HL-60 (cell line): ENCODE results near the gene SAG.

Experiments used
- DNase-seq, 2 experiments: peaks; one replicate each; pipeline ENCODE4 v3.0.0-alpha.2; 2010 to 2020; ENCODE audit warnings: low read depth in 1 of 2, low spot score in 1 of 2
- H3K27ac ChIP-seq: fragments of 250-450 bp; sonication (Bioruptor Pico); replicated peaks from 2 replicates; pipeline ENCODE4 v1.5.1; 2020; ENCODE audit warnings: mild to moderate bottlenecking, moderate library complexity
- H3K27me3 ChIP-seq: fragments of 250-450 bp; sonication (Bioruptor Pico); 2 replicates; pipeline ENCODE4 v1.5.1; 2021; ENCODE audit warnings: mild to moderate bottlenecking, moderate library complexity; ENCODE audit not compliant: insufficient read depth, poor library complexity, severe bottlenecking
- H3K4me3 ChIP-seq: replicated peaks from 2 replicates; pipeline ENCODE4 v1.5.1; 2011; ENCODE audit warnings: mild to moderate bottlenecking, control low read depth, low read length; ENCODE audit not compliant: insufficient read depth
- GABPA ChIP-seq: IDR thresholded peaks from 2 replicates; pipeline ENCODE4 v1.6.1; 2012; ENCODE audit warnings: low read depth
- POLR2AphosphoS5 ChIP-seq: IDR thresholded peaks from 2 replicates; pipeline ENCODE4 v1.6.1; 2012; ENCODE audit warnings: low read depth
- SPI1 ChIP-seq: IDR thresholded peaks from 2 replicates; pipeline ENCODE4 v1.6.1; 2012; ENCODE audit warnings: low read depth, mild to moderate bottlenecking, borderline replicate concordance
- TF ChIP-seq, protein P1 (sequence below): IDR thresholded peaks from 2 replicates; pipeline ENCODE4 v1.6.1; 2012; ENCODE audit warnings: low read depth; ENCODE audit not compliant: insufficient replicate concordance
- TF ChIP-seq, protein P2 (sequence below): IDR thresholded peaks from one replicate; pipeline ENCODE4 v1.5.1; 2011; ENCODE audit warnings: low read length, control low read depth, inconsistent platforms; ENCODE audit not compliant: insufficient read depth

Gene SAG

GRCh38 chr2:233319256-233319655, 11.6 kb downstream of the SAG start:
- H3K4me3 ChIP-seq = no peak overlapping the region
- no peak overlapping the region for H3K27ac ChIP-seq
- H3K27me3 ChIP-seq = no peaks in the 10 kb centered on the region
- no peak for DNase-seq
- TF ChIP-seq GABPA (no peak), SPI1 (no peak)
- TF ChIP-seq, protein P1, sequence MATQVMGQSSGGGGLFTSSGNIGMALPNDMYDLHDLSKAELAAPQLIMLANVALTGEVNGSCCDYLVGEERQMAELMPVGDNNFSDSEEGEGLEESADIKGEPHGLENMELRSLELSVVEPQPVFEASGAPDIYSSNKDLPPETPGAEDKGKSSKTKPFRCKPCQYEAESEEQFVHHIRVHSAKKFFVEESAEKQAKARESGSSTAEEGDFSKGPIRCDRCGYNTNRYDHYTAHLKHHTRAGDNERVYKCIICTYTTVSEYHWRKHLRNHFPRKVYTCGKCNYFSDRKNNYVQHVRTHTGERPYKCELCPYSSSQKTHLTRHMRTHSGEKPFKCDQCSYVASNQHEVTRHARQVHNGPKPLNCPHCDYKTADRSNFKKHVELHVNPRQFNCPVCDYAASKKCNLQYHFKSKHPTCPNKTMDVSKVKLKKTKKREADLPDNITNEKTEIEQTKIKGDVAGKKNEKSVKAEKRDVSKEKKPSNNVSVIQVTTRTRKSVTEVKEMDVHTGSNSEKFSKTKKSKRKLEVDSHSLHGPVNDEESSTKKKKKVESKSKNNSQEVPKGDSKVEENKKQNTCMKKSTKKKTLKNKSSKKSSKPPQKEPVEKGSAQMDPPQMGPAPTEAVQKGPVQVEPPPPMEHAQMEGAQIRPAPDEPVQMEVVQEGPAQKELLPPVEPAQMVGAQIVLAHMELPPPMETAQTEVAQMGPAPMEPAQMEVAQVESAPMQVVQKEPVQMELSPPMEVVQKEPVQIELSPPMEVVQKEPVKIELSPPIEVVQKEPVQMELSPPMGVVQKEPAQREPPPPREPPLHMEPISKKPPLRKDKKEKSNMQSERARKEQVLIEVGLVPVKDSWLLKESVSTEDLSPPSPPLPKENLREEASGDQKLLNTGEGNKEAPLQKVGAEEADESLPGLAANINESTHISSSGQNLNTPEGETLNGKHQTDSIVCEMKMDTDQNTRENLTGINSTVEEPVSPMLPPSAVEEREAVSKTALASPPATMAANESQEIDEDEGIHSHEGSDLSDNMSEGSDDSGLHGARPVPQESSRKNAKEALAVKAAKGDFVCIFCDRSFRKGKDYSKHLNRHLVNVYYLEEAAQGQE = no peak

- TF ChIP-seq POLR2AphosphoS5 (no peak), GABPA (no peak), SPI1 (no peak)
- TF ChIP-seq, protein P1 = no peak
- TF ChIP-seq, protein P2, sequence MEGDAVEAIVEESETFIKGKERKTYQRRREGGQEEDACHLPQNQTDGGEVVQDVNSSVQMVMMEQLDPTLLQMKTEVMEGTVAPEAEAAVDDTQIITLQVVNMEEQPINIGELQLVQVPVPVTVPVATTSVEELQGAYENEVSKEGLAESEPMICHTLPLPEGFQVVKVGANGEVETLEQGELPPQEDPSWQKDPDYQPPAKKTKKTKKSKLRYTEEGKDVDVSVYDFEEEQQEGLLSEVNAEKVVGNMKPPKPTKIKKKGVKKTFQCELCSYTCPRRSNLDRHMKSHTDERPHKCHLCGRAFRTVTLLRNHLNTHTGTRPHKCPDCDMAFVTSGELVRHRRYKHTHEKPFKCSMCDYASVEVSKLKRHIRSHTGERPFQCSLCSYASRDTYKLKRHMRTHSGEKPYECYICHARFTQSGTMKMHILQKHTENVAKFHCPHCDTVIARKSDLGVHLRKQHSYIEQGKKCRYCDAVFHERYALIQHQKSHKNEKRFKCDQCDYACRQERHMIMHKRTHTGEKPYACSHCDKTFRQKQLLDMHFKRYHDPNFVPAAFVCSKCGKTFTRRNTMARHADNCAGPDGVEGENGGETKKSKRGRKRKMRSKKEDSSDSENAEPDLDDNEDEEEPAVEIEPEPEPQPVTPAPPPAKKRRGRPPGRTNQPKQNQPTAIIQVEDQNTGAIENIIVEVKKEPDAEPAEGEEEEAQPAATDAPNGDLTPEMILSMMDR = no peak
- H3K27ac ChIP-seq = no peak overlapping the region
- H3K4me3 ChIP-seq = no peak overlapping the region
- DNase-seq = no peak
- no peaks in the 10 kb centered on the region for H3K27me3 ChIP-seq
Observed at GRCh38 chr2:233320470-233320869, 12.9 kb downstream of the SAG start.

- no peak for DNase-seq
- Histone ChIP-seq H3K27ac (no peak overlapping the region), H3K4me3 (no peak overlapping the region), H3K27me3 (no peaks in the 10 kb centered on the region)
- TF ChIP-seq, protein P1 = no peak
- TF ChIP-seq SPI1 = no peak
- TF ChIP-seq GABPA = no peak
- TF ChIP-seq, protein P2 = no peak
- TF ChIP-seq POLR2AphosphoS5 = no peak
Observed at GRCh38 chr2:233321166-233321565, 13.6 kb downstream of the SAG start.

GRCh38 chr2:233323851-233324250, 16.2 kb downstream of the SAG start:
- no peak for DNase-seq
- TF ChIP-seq SPI1 (no peak), POLR2AphosphoS5 (no peak), GABPA (no peak)
- TF ChIP-seq, protein P1 = no peak
- TF ChIP-seq, protein P2 = no peak
- Histone ChIP-seq H3K27ac (no peak overlapping the region), H3K27me3 (no peaks in the 10 kb centered on the region), H3K4me3 (no peak overlapping the region)
